CD4-positive, alpha-beta T cell treated with Interleukin-17A for 1 hour (primary cell): ENCODE data around the gene KLF4.

Source experiments
- DNase-seq: peaks from one replicate; pipeline ENCODE4 v3.0.0-alpha.2; 2020

Gene KLF4

DNA sequence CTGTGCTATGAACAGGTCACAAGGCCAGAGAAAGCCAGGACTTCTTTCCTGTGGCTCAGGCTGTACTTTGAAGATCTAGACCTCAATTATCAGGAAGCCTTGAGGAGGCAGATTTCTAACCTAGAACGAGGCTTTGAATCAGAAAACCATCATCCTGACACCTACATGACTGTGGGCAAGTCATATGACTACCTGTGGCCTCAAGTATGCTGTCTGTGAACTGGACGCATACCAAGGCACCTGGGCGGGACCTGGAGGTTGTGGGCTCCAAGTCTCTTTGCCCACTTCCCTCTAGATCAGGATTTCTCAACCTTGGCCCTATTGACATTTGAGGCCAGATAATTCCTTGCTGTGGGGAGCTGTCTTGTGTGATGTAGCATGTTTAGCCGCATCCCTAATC, 42.5 kb downstream of the KLF4 start:
- no peak for DNase-seq

DNA sequence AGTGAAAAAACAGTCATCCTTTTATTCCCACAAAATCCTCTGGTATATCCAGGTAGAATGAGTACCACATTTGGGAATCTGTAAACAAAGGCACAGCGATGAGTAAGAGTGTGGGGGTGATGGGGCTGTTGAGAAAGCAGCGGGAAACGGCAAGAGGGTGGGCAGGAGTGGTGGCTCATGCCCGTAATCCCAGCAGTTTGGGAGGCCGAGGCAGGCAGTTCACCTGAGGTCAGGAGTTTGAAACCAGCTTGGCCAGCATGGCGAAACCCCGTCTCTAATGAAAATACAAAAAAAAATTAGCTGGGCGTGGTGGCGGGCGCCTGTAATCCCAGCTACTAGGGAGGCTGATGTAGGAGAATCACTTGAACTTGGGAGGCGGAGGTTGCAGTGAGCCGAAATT, 43.1 kb downstream of the KLF4 start:
- no peak for DNase-seq

DNA sequence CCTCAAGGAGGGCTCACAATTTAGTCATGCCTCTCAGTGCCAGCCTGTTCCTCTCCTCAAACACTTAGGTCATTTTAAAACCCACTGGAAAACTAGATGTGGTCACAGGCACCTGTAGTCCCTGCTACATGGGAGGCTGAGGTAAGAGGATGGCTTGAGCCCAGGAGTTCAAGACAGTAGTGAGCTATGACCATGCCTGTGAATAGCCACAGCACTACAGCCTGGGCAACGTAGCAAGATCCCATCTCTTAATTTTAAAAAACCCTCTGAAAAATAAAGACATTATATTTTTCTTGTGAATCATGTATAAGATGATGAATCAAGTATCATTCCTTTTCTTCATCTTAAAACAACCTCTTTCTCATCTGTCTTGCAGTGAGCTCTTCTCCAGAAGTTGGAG, 45.8 kb downstream of the KLF4 start:
- DNase-seq = no peak

DNA sequence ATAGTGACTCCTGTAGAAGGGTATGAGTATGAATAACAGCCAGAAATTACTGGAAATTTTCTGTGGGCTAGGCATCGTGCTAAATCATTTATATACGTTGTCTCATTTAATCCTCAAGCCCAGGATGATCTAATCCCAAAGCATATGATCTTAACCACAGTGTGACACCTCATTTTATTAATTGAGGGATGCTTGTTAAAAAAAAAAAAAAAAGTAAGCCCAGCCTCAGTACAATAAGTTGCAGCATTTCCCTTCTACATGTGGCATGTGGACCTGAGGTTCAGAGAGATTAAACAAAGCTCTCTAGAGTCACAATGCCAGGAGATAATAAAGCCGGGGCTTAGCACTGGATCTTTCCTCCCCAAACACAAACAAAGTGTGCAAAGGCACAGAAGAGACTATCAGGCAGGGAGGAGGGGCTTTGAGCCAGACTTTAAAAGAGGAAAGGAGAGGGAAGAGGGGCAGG, 49.5 kb downstream of the KLF4 start:
- DNase-seq = no peak

DNA sequence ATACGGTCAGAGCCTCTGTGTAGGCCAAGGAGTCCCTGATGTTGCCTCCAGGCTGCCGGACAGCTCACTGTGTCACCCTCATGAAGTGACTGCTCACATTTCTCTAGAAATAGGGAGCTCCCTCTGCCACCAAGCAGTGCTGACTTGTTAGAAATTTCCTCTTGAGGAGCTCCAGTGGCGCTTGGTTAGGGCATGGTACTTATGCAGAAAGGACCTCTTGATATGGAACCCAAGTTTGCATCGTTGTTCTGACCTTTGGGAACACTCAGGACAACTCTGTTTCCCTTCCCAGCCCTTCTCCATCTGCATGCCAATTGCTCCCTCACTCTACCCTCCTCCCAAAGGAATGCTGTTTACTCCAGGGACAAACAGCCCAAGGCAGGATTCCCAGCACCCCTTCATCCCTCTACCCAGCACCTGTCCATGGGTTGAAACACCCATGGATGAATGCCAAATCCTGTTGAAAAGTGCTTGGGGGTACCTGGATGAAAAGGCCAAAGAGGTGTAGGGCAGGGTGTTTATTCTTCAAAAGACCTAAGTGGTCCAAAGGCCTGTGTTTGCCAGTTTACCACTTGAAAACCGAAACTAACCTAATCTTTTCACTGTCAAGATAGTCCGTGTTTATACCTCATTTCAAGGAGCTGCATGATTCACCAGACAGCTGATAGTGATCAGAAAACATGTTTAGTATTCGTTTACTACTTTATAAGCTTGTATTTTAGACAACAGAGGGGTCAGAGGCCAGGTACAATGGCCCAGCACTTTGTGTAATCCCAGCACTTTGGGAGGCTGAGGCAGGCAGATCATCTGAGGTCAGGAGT, 51.1 kb downstream of the KLF4 start:
- no peak for DNase-seq

DNA sequence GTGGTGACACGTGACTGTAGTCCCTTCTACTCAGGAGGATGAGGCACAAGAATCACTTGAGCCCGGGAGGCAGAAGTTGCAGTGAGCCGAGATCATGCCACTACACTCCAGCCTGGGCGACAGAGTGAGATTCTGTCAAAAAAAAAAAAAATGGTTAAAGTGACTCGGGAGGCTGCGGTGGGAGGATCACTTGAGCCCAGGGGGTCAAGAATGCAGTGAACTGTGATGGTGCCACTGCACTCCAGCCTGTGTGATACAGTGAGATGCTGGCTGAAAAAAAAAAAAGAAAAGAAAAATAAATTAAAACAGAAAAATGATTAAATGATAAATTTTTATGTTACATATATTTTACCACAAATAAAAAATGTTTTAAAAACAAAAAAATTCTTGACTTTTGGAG, 51.9 kb downstream of the KLF4 start:
- DNase-seq = no peak

DNA sequence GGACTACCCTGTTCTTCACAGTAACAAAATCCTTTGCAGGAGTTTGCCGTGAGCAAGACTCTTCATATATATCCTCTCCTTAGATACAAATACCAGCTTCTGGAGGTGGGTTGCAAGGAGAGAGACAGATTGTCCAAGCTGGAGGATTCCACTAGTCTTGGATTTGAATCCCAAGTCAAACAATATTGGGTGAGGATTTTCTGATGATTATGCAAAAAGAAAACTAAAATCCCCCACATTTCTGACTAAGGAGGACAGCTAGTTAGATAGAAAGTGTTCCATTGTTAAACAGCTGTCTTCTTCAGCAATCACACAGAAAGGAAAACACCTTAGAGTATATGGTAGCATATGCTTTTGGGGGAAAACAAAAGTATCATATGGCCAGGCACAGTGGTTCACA, 54.2 kb downstream of the KLF4 start:
- DNase-seq = no peak
